Spleen (tissue), 11 donors: ENCODE measurements around the gene GINM1. TPM values are rescaled to one million over a fixed set of nuclear protein-coding genes. Genes with fewer than 3 reads are reported as not detected.

Experiments
- DNase-seq: peaks from one replicate; pipeline ENCODE4 v3.0.0-alpha.2; 2020
- H3K27ac ChIP-seq, 8 donors: fragments of 200-600 bp; sonication (generic) in 7 of 8; 1 replicate in 4 of 8; 2 replicates in 4 of 8; pipeline versions ENCODE4 v1.5.0 to v1.8.0; 2016 to 2021; ENCODE audit warnings: inconsistent platforms in 4 of 8, mild to moderate bottlenecking in 4 of 8, moderate library complexity in 1 of 8
- H3K27me3 ChIP-seq, 7 donors: fragments of 200-600 bp; sonication (generic) in 6 of 7; replicated peaks in 1 of 7; 1 replicate in 4 of 7; 2 replicates in 3 of 7; pipeline versions ENCODE4 v1.5.0 to v1.8.0; 2016 to 2021; ENCODE audit warnings: inconsistent platforms in 3 of 7, mild to moderate bottlenecking in 1 of 7
- H3K36me3 ChIP-seq, 6 donors: fragments of 200-600 bp; sonication (generic) in 5 of 6; 1 replicate in 4 of 6; 2 replicates in 2 of 6; pipeline versions ENCODE4 v1.5.0 to v1.8.0; 2016 to 2021; ENCODE audit warnings: inconsistent platforms in 2 of 6
- H3K4me1 ChIP-seq, 6 donors: fragments of 200-600 bp; sonication (generic) in 5 of 6; 1 replicate in 3 of 6; 2 replicates in 3 of 6; pipeline versions ENCODE4 v1.5.0 to v1.8.0; 2016 to 2021; ENCODE audit warnings: inconsistent platforms in 3 of 6
- H3K4me3 ChIP-seq, 8 donors: fragments of 200-600 bp; sonication (generic) in 7 of 8; 1 replicate in 4 of 8; 2 replicates in 4 of 8; pipeline versions ENCODE4 v1.5.0 to v1.8.0; 2016 to 2021; ENCODE audit warnings: inconsistent platforms in 4 of 8, mild to moderate bottlenecking in 4 of 8, moderate library complexity in 2 of 8
- H3K9me3 ChIP-seq, 8 donors: fragments of 200-600 bp; sonication (generic) in 7 of 8; 1 replicate in 4 of 8; 2 replicates in 4 of 8; pipeline versions ENCODE4 v1.5.0 to v1.8.0; 2016 to 2021; ENCODE audit warnings: inconsistent platforms in 4 of 8
- CTCF ChIP-seq, 11 experiments: fragments of 200-600 bp in 7 of 11; fragments of 450-650 bp in 4 of 11; sonication (generic) in 4 of 11; IDR thresholded peaks in 8 of 11; conservative IDR thresholded peaks in 3 of 11; 1 replicate in 7 of 11; 2 replicates in 4 of 11; pipeline versions ENCODE4 v1.4.0 to v1.8.0; 2016 to 2021; ENCODE audit warnings: antibody characterized with exemption in 11 of 11, inconsistent platforms in 4 of 11, mild to moderate bottlenecking in 1 of 11
- POLR2A ChIP-seq, 3 donors: fragments of 450-650 bp; IDR thresholded peaks; one replicate each; pipeline ENCODE4 v1.5.1; 2017; ENCODE audit warnings: antibody characterized with exemption in 3 of 3, mild to moderate bottlenecking in 1 of 3
- POLR2AphosphoS5 ChIP-seq, 3 donors: sonication (generic); formaldehyde crosslinking; IDR thresholded peaks; one replicate each; pipeline ENCODE4 v1.5.1; 2017; ENCODE audit warnings: antibody characterized with exemption in 3 of 3
- WGBS, 5 donors: extraction: QIAGEN DNeasy Blood & Tissue Kit in 3 of 5; methylation state at CpG; one replicate each; pipeline versions ENCODE4 v1.1.5 to v1.1.7; 2013 to 2018; 5-methylcytosine and 5-hydroxymethylcytosine counted together
- intact Hi-C: fragments of 100-400 bp; cut with DNase I; formaldehyde crosslinking; loops from one replicate; pipeline ENCODE4 v1.15.0; 2023; ENCODE audit warnings: low total_unique reads
- polyA plus RNA-seq, 3 donors: library from polyadenylated mRNA; stranded (reverse); fragments of 200-250 nt; gene quantifications; one replicate each; pipeline ENCODE4 v1.2.1, GENCODE V29; 2013
- total RNA-seq, 7 donors: library from RNA; depleted of rRNA in 3 of 7; stranded (reverse); fragments of >200 nt in 3 of 7; fragmentation: NEBNext Ultra II Directional in 4 of 7; extraction: Animal tissue kit (Norgen Biotek cat#: 25700) in 4 of 7; gene quantifications; one replicate each; pipeline versions ENCODE4 v1.1.0 to v1.2.1, GENCODE V29; 2016 to 2021
- donor health status: healthy with polysubstance abuse.
- donor health status: DM: no; HTN: no; CAD: no; lungs with moderate emphysema.
- donor health status: DM: no; HTN: no; CAD: no.
- donor health status: Bipolar disorder and iron deficiency.
- donor health status: healthy.
- donor health status: DM: no; HTN: no; CAD: no.
- donor health status: DM: yes; HTN: yes; CAD: no.

GINM1 gene
- total and polyA plus RNA-seq, 10 donors = 16.7 to 47.7 (median 31.1) TPM

GRCh38 chr6:149563203-149563927 lies 2.8 kb upstream of the GINM1 start:
- H3K27ac ChIP-seq = no peak overlapping the region
- TF ChIP-seq POLR2A (IDR thresholded peaks at IDR 0.05) (no peak), POLR2AphosphoS5 (IDR thresholded peaks at IDR 0.05) (no peak), CTCF (IDR thresholded peaks at IDR 0.05 in 8 of 11, conservative IDR thresholded peaks at IDR 0.05 in 3 of 11) (no peak)
- intact Hi-C loops = loop anchor here (10.0 kb wide), 1 partner anchor 151 kb away; the partner anchor contains the start of gene LATS1
- no peaks in the 10 kb centered on the region for H3K9me3 ChIP-seq
- H3K4me1 ChIP-seq = peaks cover 9 to 31% (median 23%) of the 10 kb centered on the region in 6 donors
- H3K27me3 ChIP-seq = no peaks in the 10 kb centered on the region
- DNase-seq = no peak
- H3K4me3 ChIP-seq = no peak overlapping the region
- WGBS, 5 donors = 84 to 93% (median 90%) methylated on average over 5 of the region's 5 CpGs
- no peaks in the 10 kb centered on the region for H3K36me3 ChIP-seq

GRCh38 chr6:149563928-149564325 lies 2.2 kb upstream of the GINM1 start:
- no peak overlapping the region for H3K27ac ChIP-seq
- WGBS, 5 donors = 61 to 84% (median 81%) methylated on average over 3 of the region's 3 CpGs

GRCh38 chr6:149566410-149567193 lies 427 bp downstream of the GINM1 start:
- peaks cover 15 to 52% (median 31%) of the 10 kb centered on the region in 6 donors for H3K4me1 ChIP-seq
- H3K4me3 ChIP-seq = peak overlapping the region; percentile 78 to 97 (median 89)
- H3K9me3 ChIP-seq = no peaks in the 10 kb centered on the region
- WGBS, 5 donors = 0 to 1% (median 0%) methylated on average over 26 to 81 of the region's 81 CpGs
- no peaks in the 10 kb centered on the region for H3K27me3 ChIP-seq
- peak; percentile 91 for DNase-seq
- H3K27ac ChIP-seq = peak overlapping the region; percentile 89 to 96 (median 94)
- no peak for TF ChIP-seq POLR2A (IDR thresholded peaks at IDR 0.05)
- peak; percentile 46 to 84 (median 75) for TF ChIP-seq POLR2AphosphoS5 (IDR thresholded peaks at IDR 0.05)
- intact Hi-C loops = loop anchor here (10.0 kb wide), 1 partner anchor 148 kb away; the partner anchor contains the start of gene LATS1
- H3K36me3 ChIP-seq = no peaks in the 10 kb centered on the region

More at GRCh38 chr6:149563928-149564325, 2.2 kb upstream of the GINM1 start:
- intact Hi-C loops = loop anchor here (10.0 kb wide), 1 partner anchor 151 kb away; the partner anchor contains the start of gene LATS1
- Histone ChIP-seq H3K27me3 (no peaks in the 10 kb centered on the region), H3K4me3 (no peak overlapping the region), H3K9me3 (no peaks in the 10 kb centered on the region), H3K4me1 (peaks cover 14 to 37% (median 26%) of the 10 kb centered on the region in 6 donors), H3K36me3 (no peaks in the 10 kb centered on the region)
- no peak for DNase-seq
- TF ChIP-seq POLR2A (IDR thresholded peaks at IDR 0.05) (no peak), POLR2AphosphoS5 (IDR thresholded peaks at IDR 0.05) (no peak), CTCF (IDR thresholded peaks at IDR 0.05 in 8 of 11, conservative IDR thresholded peaks at IDR 0.05 in 3 of 11) (no peak)

GRCh38 chr6:149567194-149567586 lies 1.0 kb downstream of the GINM1 start:
- peak overlapping the region; percentile 78 to 97 (median 89) for H3K4me3 ChIP-seq
- H3K9me3 ChIP-seq = no peaks in the 10 kb centered on the region
- H3K4me1 ChIP-seq = peaks cover 15 to 56% (median 31%) of the 10 kb centered on the region in 6 donors
- TF ChIP-seq POLR2AphosphoS5 (IDR thresholded peaks at IDR 0.05) (no peak), POLR2A (IDR thresholded peaks at IDR 0.05) (no peak), CTCF (IDR thresholded peaks at IDR 0.05 in 8 of 11, conservative IDR thresholded peaks at IDR 0.05 in 3 of 11) (no peak)
- H3K36me3 ChIP-seq = no peaks in the 10 kb centered on the region
- WGBS, 5 donors = 33 to 42% (median 38%) methylated on average over 12 of the region's 12 CpGs
- no peak for DNase-seq
- intact Hi-C loops = loop anchor here (10.0 kb wide), 1 partner anchor 148 kb away; the partner anchor contains the start of gene LATS1
- H3K27ac ChIP-seq = peak overlapping the region; percentile 89 to 96 (median 94)
- H3K27me3 ChIP-seq = no peaks in the 10 kb centered on the region
